OCI-LY7 (cell line): ENCODE data around the gene PGF.

Experiments used
- EZH2phosphoT487 ChIP-seq: fragments of 200-600 bp; sonication (generic); IDR thresholded peaks from 2 replicates; pipeline ENCODE4 v1.6.1; 2018; ENCODE audit warnings: low read depth, borderline replicate concordance, mild to moderate bottlenecking, mixed run types, antibody characterized with exemption, low read length, moderate library complexity, mixed read lengths
- TF ChIP-seq, protein P1 (sequence below): fragments of 200-600 bp; sonication (generic); conservative IDR thresholded peaks from 2 replicates; pipeline ENCODE4 v1.5.1; 2014; ENCODE audit warnings: mild to moderate bottlenecking, antibody characterized with exemption, low read length, moderate library complexity, mixed read lengths

DNA sequence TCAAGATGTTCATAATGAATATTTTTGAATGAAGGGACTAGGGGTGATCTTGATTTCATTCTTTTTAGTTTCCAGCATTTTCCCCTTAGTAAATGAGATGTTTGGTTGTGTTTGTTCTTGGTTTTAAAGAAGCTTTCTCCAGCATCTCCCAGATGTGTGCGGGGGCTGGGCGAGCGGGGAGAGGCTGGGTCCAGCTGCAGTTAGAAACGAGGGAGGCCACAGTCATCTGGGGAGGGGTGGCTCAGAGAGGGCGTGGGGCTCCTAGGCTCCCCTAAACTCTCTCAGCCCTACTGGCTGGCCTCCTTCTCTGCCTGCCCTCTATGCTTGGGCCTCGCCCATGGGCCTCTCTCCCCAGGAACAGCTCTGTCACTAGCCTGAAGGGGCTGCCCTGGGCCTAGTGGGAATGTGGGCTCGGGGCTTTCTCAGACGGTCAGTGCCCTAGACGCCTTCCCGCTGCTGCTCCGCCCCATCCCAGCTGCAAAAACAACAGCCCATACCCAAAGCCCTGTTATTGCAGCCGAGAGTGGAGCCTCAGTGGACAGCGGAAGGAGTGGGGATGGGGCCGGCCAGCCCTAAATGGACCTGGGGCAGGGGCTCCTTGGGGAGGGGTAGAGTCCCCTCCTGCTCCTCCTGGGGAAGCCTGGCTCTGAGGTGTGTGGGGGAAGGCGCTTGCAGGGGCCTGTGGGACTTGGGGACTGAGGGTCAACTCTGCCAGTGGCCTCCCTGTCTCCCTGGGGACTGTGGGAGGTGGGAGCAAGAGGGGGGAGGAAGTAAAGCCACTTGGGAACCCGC lies 29.0 kb upstream of the PGF start:
- TF ChIP-seq, protein P1, sequence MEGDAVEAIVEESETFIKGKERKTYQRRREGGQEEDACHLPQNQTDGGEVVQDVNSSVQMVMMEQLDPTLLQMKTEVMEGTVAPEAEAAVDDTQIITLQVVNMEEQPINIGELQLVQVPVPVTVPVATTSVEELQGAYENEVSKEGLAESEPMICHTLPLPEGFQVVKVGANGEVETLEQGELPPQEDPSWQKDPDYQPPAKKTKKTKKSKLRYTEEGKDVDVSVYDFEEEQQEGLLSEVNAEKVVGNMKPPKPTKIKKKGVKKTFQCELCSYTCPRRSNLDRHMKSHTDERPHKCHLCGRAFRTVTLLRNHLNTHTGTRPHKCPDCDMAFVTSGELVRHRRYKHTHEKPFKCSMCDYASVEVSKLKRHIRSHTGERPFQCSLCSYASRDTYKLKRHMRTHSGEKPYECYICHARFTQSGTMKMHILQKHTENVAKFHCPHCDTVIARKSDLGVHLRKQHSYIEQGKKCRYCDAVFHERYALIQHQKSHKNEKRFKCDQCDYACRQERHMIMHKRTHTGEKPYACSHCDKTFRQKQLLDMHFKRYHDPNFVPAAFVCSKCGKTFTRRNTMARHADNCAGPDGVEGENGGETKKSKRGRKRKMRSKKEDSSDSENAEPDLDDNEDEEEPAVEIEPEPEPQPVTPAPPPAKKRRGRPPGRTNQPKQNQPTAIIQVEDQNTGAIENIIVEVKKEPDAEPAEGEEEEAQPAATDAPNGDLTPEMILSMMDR, result no peak
- TF ChIP-seq EZH2phosphoT487, result no peak
